ENCODE results near the gene RUNX1. TPM values are rescaled to one million over a fixed set of nuclear protein-coding genes. Genes with fewer than 3 reads are reported as not detected.
A peak's percentile ranks its signal among the peaks of the same experiment; 100 is the strongest.

Gene RUNX1
- total and polyA plus RNA-seq, 7 donors = 8.7 to 230 (median 30.1) TPM

GRCh38 chr21:34845521-34846451 is 203.3 kb downstream of the RUNX1 start:
- Histone ChIP-seq H3K36me3 (ENCODE audit: insufficient read depth in 1 of 2, low read depth in 1 of 2) (peaks cover 0 to 30% of the 10 kb centered on the region in 2 donors), H3K27me3 (ENCODE audit: insufficient read depth in 3 of 3, low read length in 2 of 3) (no peaks in the 10 kb centered on the region), H3K4me1 (peaks cover 47% of the 10 kb centered on the region), H3K4me3 (peak overlapping the region; percentile 6), H3K27ac (peak overlapping the region; percentile 93), H3K9me3 (no peaks in the 10 kb centered on the region)
- WGBS, 3 donors = 69 to 76% (median 74%) methylated on average over 8 of the region's 8 CpGs
- no peak for TF ChIP-seq CTCF (IDR thresholded peaks at IDR 0.05)
- intact Hi-C loops (cut with DNase I) = loop anchor here (10.0 kb wide), 1 partner anchor 101 kb away; no protein-coding TSS in a partner anchor
- DNase-seq = no peak
- peak in 2 of 4 donors; percentile 4 to 15 for ATAC-seq

GRCh38 chr21:34844924-34845238 is 204.2 kb downstream of the RUNX1 start:
- intact Hi-C loops (cut with DNase I) = loop anchor here (5.0 to 10.0 kb wide), 2 partner anchors 48 to 100 kb away; no protein-coding TSS in a partner anchor
- ATAC-seq = peak; percentile 1 to 44 (median 21)
- WGBS, 3 donors = 15 to 27% (median 23%) methylated on average over 4 of the region's 4 CpGs

GRCh38 chr21:34844013-34844923 is 204.8 kb downstream of the RUNX1 start:
- intact Hi-C loops (cut with DNase I) = loop anchor here (5.0 to 10.0 kb wide), 2 partner anchors 47 to 99 kb away; no protein-coding TSS in a partner anchor
- no peaks in the 10 kb centered on the region for H3K9me3 ChIP-seq

More at GRCh38 chr21:34844924-34845238, 204.2 kb downstream of the RUNX1 start:
- H3K4me3 ChIP-seq = no peak overlapping the region
- no peaks in the 10 kb centered on the region for H3K27me3 ChIP-seq (ENCODE audit: insufficient read depth in 3 of 3, low read length in 2 of 3)
- DNase-seq = no peak
- H3K36me3 ChIP-seq (ENCODE audit: insufficient read depth in 1 of 2, low read depth in 1 of 2) = peaks cover 0 to 30% of the 10 kb centered on the region in 2 donors
- H3K27ac ChIP-seq = peak overlapping the region; percentile 93
- H3K4me1 ChIP-seq = peaks cover 47% of the 10 kb centered on the region
- no peak for TF ChIP-seq CTCF (IDR thresholded peaks at IDR 0.05)
- no peaks in the 10 kb centered on the region for H3K9me3 ChIP-seq

More at GRCh38 chr21:34844013-34844923, 204.8 kb downstream of the RUNX1 start:
- peak overlapping the region; percentile 93 for H3K27ac ChIP-seq
- peak; percentile 78 to 85 for DNase-seq
- H3K4me1 ChIP-seq = peaks cover 47% of the 10 kb centered on the region
- H3K36me3 ChIP-seq (ENCODE audit: insufficient read depth in 1 of 2, low read depth in 1 of 2) = peaks cover 0 to 35% of the 10 kb centered on the region in 2 donors
- peak overlapping the region; percentile 67 for H3K4me3 ChIP-seq
- WGBS, 3 donors = 61 to 68% (median 64%) methylated on average over 12 of the region's 12 CpGs
- peak; percentile 72 to 78 (median 76) for ATAC-seq
- no peaks in the 10 kb centered on the region for H3K27me3 ChIP-seq (ENCODE audit: insufficient read depth in 3 of 3, low read length in 2 of 3)
- no peak for TF ChIP-seq CTCF (IDR thresholded peaks at IDR 0.05)

Measured in psoas muscle (tissue), 8 donors.